ENCODE measurements around the gene DGKE.

GRCh38 chr17:56917559-56918296 lies 83.8 kb downstream of the DGKE start:
- no peak for TF ChIP-seq EZH2 (IDR thresholded peaks at IDR 0.05; ENCODE audit: borderline replicate concordance, low read depth, low read length, severe bottlenecking)
- no peak for TF ChIP-seq CTCF (IDR thresholded peaks at IDR 0.05; ENCODE audit: extremely low read depth in 1 of 2, insufficient read depth in 1 of 2, low read depth in 1 of 2, low read length in 2 of 2)

Measured in endothelial cell of umbilical vein (primary cell).